GM19324 (cell line): ENCODE results near the gene TSHZ2.

Experiments used
- ATAC-seq: cut with Tn5 transposase; IDR thresholded peaks from one replicate; pipeline ENCODE4 v1.9.1; 2021; ENCODE audit warnings: mild to moderate bottlenecking, moderate library complexity; ENCODE audit not compliant: unreplicated experiment, low FRiP score

TSHZ2 gene

DNA sequence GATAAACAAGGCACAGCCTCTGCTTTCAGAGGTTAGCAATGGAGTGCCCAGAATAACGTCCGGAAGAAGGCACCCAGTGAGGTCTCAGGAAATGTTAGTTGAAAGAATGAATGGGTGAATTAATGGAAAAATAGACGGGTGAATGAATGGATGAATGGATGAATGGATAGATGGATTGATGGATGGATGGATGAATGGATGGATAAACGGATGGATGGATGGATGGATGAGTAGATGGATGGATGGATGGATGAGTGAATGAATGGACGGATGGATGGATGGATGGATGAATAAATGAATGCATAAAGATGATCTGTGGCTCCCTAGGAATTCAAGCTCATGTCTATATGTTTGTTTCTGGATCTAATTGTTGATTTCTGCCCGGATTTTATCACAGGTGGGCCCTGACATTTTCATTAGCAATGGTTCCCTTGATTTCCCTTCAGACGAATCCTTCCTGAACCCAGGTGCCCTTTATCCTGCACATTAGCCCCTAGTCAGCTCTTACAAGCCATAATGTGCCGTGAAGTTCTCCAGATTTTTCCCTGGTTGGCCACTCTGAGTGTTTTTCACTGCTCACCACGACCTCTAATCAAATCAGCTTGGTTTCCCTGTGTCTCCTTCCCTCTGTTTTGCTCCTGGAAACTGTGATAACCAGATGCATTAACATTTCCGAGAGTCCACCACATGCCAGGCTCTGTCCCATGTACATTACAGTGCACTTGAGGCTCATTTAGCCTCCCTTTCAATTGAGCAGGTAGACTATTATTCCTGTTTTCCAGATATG is 22.2 kb downstream of the TSHZ2 start:
- no peak for ATAC-seq

DNA sequence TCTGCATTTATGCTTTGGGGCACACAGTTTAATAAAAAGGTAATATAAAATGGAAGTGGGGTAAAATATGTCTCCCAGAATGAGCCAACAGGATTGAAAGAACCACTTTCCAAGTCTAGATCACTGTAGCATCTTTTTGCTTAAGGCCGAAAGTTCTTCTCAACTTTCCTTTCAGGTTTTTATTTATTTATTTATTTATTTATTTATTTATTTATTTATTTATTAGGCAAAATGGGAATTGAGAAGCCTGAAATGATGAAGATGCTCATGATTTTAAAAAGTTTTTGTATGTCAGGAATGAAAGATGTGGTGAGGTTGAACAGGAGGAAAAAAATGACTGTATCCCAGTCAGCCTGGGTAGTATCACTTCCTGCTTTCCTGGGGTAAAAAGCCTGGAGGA is 24.0 kb downstream of the TSHZ2 start:
- ATAC-seq = no peak

DNA sequence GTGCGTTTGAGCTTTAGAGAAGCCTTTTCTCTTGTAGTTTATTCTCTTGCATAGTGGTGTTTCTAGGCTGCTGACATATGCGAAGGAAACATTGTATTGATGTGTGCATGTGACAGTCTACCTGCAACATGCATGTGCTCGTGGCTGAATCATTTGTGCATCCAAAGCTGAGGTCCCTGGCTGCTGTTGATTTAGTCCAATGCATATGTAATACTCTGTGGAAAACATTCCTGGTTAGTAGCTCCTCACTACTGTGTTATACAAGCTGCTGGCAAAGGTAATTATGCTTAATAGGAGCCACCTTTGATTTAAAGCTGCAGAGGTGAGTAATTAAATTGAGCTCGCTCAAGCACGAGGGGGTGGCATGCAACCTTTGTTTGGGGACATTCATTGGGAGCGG is 24.5 kb downstream of the TSHZ2 start:
- no peak for ATAC-seq

DNA sequence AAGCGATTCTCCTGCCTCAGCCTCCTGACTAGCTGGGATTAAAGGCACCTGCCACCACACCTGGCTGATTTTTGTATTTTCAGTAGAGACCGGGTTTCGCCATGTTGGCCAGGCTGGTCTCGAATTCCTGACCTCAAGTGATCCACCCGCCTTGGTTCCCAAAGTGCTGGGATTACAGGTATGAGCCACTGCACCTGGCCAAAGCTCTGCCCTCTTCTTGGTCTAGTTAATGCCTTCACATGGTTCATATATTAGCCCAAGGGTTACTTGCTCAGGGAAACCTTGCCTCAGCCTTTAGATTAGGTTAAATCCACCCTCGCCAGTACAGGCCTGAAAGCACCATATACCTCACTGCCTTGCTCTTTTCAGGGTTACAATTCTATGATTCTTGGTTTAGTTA is 26.1 kb downstream of the TSHZ2 start:
- no peak for ATAC-seq

DNA sequence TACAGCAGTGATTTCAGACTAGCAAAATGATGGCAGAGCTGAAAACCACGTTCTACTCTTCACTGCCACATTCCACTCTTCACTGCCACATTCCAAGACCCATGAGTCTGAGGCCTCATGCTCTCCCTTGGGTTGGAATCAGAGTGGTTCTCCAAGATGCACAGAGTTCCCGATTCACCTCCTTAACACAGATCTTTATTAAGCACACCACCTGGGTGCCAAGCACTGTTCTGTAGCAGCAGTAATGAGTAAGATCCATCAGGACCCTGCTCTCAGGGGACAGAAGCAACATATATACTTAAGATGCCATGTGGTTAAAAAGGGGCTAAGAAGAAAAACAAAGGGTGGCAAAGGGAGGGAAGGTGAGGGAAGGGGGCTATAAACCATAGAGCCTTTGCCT is 26.9 kb downstream of the TSHZ2 start:
- ATAC-seq = no peak

DNA sequence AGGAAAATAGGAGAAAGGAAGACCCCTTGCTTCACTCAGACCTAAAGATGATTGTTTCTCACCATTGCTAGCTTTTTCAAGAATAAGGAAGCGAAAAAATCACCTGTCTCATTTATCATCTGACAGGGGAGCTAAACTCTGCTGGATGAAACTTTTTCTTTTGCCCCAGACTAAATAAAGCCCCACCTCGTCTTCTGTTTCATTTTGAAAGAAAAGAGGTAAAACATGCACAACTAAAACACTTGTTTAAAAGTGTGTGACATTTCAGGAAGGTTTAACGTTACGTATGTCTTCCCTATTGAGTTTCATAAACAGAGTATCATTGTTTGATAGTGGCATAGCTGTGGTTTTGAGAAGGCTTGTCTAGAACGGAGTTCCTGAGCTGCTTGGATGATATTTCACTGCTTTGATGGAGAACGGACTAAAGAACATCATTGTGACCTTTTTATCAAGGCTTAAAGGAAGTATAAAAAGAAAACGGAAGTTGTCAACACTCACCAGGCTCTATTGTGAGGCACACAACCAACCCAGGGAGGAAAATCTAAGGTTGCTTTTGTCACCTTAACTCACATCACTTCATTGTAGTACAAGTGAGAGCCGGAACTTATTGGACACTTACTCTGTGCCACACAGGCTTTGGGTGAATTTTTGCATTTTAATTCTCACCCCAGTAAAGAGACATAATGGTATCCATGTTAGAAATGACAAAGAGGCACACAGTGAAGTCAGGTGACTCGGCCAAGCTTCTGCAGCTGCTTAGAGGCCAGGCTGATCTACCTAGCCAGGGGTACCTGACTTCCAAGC is 29.5 kb downstream of the TSHZ2 start:
- ATAC-seq = peak; percentile 67

DNA sequence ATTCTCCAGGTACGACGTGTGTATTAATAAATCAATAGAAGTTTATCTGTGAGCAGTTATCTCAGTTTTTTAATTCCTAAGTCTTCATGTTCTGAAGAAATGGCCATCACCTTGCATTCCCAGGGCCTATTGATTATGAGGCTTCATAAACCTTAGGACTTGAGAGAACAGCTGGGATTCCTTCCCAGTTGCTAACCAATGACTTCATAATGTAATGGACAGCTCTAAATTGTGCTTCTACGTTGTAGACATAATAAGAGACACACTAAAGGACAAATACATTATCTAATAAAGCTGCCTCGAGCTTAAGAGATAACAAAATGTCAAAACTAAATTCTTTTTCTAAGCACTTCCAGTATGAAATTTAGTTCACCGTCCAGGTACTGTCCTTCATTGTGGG is 30.6 kb downstream of the TSHZ2 start:
- no peak for ATAC-seq

DNA sequence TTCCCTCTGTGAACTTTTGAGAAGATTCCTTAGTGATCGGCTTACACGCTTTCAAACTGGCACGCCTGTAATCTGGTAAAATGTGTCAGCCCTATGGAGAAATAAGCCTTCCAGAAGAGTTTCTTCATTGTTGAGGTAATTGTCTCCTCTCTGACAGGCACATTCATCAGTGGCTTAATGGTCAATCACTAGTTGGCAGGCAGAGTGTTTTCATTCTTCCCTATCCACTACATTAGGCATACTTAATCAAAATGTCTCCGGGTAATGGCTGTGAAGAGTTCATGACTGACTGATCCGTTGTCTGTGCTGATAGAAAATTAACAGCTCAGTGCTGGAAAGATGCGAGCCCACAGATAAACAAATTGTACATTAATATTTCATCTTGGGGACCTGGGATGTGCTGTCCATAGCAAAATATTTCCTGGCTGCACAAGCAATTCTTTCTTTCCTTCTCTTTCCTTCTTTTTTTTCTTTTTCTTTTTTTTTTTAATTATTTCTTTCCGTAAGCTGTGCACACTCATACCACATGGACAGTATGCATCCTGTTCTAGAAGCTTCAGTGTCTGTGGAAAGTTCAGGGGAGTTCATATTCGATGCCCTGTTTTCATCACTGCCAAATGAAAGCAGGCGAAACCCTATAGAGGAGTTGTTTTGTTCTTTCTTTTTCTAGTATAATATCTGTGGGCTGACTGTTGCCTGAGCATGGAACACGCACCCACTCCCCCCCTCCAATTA is 31.4 kb downstream of the TSHZ2 start:
- no peak for ATAC-seq

DNA sequence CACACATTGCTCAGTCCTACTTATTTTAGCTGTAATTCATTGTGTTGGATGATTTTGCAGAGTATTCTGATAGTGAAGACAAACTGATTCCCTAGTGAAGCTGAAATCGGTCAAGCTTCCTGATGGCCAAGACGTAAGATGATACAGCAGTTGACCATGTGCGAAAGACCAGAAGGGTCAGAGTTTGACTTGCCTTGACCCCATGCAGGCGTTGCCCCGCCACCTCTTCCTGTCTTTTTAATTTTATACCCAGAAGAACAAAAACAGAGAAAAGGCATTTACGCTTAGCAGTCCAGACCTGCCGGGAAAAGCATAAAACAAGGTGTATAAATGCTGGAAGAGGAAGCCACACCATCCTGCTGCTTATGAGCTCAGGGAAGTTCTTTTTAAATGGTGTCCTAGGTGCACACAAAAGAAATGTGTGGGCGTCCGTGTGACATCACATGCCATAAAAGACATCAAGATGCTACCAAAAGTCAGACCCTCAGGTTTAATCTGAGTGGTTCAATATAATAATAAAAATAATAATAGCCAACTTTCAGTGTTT is 32.2 kb downstream of the TSHZ2 start:
- no peak for ATAC-seq

DNA sequence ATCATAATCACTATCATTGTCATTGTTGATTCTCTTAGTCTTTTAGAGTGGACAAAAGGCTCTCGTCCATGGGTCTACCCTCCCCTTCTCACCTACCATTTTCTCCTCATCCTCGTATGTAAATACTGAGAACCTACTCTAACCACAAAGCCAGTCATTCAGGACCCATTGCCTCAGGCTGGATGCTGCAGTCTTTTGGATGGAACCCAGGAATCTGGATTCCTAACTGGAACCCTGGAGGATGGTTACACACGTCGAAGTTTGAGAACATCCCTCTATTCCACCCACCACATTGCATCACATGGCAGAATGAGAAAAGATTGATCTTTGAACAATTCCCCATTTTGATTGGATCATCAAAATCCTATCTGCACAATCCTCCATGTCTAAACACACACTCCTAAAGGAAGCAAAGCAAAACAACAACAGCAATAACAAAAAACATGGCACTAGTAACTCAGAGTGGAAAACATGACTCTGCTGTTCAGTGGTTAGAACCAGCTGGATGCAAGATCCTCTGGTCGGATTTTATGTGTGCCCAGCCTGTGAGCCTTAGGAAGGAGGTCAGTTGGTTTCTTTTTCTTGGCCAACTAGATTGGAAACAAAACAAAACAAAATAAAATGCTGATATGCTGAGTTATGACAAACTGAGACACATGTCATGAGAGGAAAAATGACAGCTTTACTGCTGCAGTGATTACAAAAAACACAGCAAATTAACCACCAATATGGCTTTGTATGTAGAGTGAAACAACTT is 38.0 kb downstream of the TSHZ2 start:
- ATAC-seq = no peak

DNA sequence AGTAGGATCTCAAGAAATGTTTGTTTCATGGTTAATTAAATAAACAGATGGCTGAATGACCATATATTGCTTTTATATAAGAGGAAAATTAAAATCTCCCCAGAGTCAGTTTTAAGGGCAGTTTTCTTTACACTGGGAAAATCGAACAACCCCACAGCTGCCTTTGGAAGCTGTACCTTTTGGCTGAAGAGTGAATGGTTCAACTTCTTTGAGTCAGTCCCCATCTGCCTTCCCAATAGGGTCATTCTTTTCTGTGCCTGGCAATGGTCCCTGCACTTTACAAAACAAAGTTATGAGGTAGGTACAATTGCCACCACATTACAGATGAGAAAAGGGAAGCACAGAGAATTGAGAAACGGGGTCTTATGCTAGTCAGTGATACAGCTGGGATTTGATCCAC is 39.5 kb downstream of the TSHZ2 start:
- ATAC-seq = no peak

DNA sequence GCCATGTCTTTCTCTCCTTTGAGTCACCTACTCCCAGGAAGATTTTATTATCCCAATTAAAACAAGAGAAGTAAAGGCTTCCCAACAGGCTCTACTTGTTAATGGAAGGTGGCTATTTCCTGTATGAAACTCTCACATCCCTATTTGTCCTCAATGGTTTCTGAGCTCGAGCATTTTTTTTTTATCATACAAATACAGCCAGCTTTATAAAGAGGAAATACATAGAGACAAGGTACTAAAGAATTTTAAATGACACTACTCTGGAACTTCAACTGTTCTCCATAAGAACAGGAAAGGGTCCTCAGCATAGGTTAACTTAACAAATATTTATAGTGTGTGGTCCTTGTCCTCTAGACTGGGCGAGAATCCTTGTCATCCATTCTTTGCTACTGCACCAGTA is 41.0 kb downstream of the TSHZ2 start:
- ATAC-seq = no peak

DNA sequence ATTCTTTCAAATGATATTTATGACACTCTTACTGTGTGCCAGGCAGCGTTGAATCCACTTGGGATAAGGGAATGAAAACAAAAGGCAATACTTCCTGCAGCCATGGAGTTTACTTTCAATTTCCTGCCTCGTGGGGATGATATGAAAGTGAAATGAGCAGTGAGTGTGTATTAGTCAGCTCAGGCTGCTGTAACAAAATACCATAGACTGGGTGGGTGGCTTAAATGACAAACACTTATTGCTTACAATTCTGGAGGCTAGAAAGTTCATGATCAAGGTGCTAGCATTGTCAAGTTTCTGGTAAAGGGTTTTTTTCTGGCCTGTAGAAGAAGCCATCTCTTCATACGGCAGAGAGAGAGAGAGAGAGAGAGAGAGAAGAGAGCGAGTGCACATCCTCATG is 41.7 kb downstream of the TSHZ2 start:
- no peak for ATAC-seq

DNA sequence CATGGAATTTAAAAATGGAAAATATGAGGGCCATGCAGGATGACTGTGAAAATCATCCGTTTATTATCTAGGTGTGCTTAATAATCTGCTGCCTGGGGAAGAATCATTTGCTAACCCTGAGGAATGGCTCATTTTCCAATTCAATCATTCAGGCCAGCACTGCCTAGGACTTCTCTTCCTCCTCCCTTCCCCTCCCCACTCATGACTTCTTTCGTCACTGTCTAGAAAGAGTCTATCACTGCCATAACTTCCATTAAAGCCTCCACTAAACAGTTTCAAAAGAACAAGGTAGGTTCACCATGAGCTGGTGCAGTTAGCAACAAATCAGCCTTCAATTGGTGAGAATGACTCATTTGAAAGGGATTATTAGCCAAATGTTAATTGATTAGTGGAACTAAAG is 43.9 kb downstream of the TSHZ2 start:
- no peak for ATAC-seq

DNA sequence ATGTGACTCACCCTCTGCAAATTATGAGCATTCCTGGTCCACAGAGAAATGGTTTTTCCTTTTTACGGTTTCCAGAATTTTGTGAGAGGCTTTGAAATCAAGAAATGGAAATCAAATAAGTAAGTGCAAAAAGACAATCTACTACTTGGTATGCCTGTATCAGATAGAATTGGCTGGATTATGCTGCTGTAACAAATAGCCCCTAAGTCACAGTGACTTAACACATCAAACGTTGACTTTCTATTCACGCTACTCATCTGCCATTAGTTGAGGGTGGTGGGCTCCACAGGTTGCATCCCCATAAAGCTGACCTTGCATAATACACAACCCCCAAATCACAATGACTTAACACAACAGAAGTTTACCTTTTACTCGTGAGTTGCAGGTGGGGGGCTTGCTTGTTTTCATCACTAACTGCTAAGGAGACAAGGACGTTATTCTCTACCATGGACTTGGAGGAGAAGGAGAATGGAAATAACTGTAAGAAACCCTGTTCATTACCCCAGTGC is 44.4 kb downstream of the TSHZ2 start:
- ATAC-seq = no peak

DNA sequence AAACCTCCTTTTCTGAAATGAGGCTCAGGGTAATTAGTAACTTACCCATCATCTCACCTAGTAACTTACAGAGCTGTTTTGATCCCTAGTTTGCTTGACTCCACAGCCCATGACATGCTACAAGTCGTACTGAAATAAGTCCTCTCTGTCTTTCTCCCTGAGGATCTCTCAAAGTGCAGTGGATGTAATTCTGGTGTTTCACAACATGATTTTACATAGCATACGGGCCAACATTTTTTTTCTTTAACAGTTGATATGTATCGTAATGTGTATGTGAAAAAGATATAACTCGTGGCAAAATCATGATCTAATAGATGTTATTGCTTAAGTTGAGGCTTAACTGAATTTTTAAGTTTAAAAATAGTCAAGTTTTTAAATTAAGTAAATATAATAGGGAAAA is 45.0 kb downstream of the TSHZ2 start:
- ATAC-seq = no peak

DNA sequence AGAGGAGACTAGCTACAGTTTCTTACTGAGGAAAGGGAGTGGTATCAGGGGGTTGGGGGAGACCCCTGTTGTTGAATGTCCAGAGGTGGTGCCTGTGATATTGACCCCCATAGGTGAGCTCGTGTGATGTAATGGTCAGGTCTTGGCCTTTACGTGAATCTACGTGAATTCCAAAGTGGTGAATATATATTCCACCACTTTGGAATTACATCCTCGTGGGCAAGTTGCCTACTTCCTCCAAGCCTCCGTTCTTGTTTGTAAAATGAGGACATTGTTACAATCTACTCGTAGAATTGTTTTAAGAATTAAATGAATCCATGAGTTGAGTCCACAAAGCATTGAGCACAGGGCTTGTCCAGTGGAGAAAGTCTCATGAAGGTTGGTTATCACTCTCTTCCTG is 47.3 kb downstream of the TSHZ2 start:
- ATAC-seq = no peak

DNA sequence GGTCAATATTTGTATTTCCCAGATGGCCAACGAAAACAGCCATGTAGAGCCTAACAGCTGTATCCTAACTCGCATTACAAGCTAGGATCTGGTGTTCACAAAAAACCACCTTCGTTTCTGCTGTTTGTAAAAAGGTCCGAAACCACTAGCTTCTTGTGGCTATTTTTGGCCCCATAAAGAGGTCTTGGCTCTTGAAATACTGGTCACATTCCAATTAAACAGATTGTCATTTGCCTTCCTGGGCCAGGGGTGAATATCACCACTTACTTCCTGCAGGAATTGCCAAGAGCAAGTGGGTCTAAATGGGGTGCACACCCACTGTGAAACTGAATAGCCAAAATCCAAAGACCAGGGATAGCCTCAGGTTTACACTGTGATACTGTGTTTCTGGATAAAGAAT is 48.2 kb downstream of the TSHZ2 start:
- no peak for ATAC-seq

DNA sequence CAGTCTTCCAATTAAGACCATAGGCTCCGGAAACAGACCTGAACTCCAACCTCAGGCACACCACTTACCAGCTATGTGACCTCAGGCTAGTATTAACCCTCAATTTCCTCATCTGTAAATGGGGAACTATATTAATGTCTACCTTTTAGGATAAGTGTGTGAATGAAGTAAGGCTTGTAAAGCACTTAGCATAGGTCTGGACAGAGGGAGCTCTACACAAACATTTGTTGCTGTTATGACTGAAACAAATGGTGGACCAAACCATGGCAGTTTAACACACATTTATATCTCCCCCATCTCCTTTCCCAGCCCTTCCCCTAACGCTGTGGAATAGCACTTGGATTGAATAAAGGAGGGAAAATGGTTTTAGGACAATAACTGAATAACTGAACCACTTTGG is 48.7 kb downstream of the TSHZ2 start:
- no peak for ATAC-seq

DNA sequence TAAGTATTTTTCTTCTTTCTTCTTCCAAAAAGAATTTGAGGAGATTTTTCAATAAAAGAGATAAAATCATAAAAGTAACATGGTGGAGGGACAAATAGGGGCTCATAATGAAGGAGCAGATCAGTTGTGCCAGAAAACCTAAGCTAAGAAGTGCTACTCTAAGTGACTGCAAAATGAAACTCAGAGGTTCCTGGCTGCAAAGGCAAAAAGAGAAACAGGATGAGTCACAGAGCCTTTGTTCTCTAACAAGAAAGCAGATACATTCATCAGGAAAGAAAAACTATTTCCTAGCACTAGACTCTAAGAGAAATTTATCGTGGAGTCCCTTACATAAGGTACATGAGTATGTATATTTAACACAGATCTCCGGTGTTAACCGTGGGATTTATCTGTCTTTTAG is 49.8 kb downstream of the TSHZ2 start:
- ATAC-seq = no peak
